HCT116 (cell line): ENCODE data around the gene AIFM1. TPM values are rescaled to one million over a fixed set of nuclear protein-coding genes. Genes with fewer than 3 reads are reported as not detected.

Experiments
- ATAC-seq: fragments of 200-7000 bp; cut with Tn5 transposase; 2 replicates; pipeline ENCODE4 v1.9.1; 2020; ENCODE audit warnings: mild to moderate bottlenecking, moderate library complexity
- BruUV-seq: library from RNA; stranded (reverse); fragments of 400-500 nt; replicated peaks from 2 replicates; lab custom pipeline; 2021; lab: Mats Ljungman, UMichigan
- CTCF ChIA-PET: fragments of 300-600 bp; sonication (Branson Sonifier 250); formaldehyde crosslinking; loops from one replicate; lab custom pipeline; 2021; ENCODE audit warnings: antibody characterized with exemption; lab: Charles Lee
- POLR2A ChIA-PET: fragments of 300-600, 350-600 bp; sonication (Branson Sonifier 250); formaldehyde crosslinking; loops from one replicate; lab custom pipeline; 2021; ENCODE audit warnings: antibody characterized with exemption; lab: Charles Lee
- RAD21 ChIA-PET, 2 experiments: fragments of 300-600 bp; sonication (Branson Sonifier 250); formaldehyde crosslinking; loops; one replicate each; lab custom pipeline; 2023; ENCODE audit warnings: low total read pairs in 2 of 2; ENCODE audit not compliant: uncharacterized antibody in 2 of 2, unreplicated experiment in 2 of 2, low non-redundant PET in 1 of 2; lab: Charles Lee
- DNase-seq: peaks from one replicate; pipeline ENCODE4 v3.0.0-alpha.2; 2010; ENCODE audit warnings: low read depth, low spot score
- H2AFZ ChIP-seq: fragments of 200-600 bp; shearing (Covaris generic), sonication (generic); 2 replicates; pipeline ENCODE4 v1.6.1; 2017; ENCODE audit warnings: low read depth, mixed run types, mixed read lengths, antibody characterized with exemption, low read length; ENCODE audit not compliant: poor library complexity, severe bottlenecking
- H3K27ac ChIP-seq: 2 replicates; pipeline ENCODE4 v1.5.1; 2012; ENCODE audit warnings: low read depth, low read length
- H3K27me3 ChIP-seq: fragments of 200-600 bp; sonication (generic); 2 replicates; pipeline ENCODE4 v1.6.1; 2016; ENCODE audit warnings: mixed run types, low read length, mixed read lengths; ENCODE audit not compliant: insufficient read depth
- H3K36me3 ChIP-seq, 2 experiments: fragments of 200-500 bp in 1 of 2; fragments of 200-600 bp in 1 of 2; sonication (Bioruptor generic) in 1 of 2; sonication (generic) in 1 of 2; 2 replicates each; pipeline versions ENCODE4 v1.5.1 to v1.6.1; 2014 to 2016; ENCODE audit warnings: low read length in 2 of 2, inconsistent platforms in 1 of 2, mixed read lengths in 1 of 2, mixed run types in 1 of 2; ENCODE audit not compliant: insufficient read depth in 2 of 2, control insufficient read depth in 1 of 2
- H3K4me1 ChIP-seq, 2 experiments: fragments of 200-600 bp in 1 of 2; sonication (generic) in 1 of 2; 2 replicates each; pipeline versions ENCODE4 v1.5.1 to v1.6.1; 2012 to 2017; ENCODE audit warnings: low read length in 2 of 2, inconsistent platforms in 1 of 2, mild to moderate bottlenecking in 1 of 2, mixed read lengths in 1 of 2, mixed run types in 1 of 2, moderate library complexity in 1 of 2; ENCODE audit not compliant: insufficient read depth in 2 of 2, control insufficient read depth in 1 of 2
- H3K4me2 ChIP-seq: fragments of 200-600 bp; sonication (generic); 2 replicates; pipeline ENCODE4 v1.6.1; 2017; ENCODE audit warnings: mixed run types, low read length, mixed read lengths
- H3K4me3 ChIP-seq, 2 experiments: fragments of 200-600 bp in 1 of 2; sonication (generic) in 1 of 2; replicated peaks in 1 of 2; 2 replicates each; pipeline ENCODE4 v1.5.1; 2011 to 2016; ENCODE audit warnings: low read length in 2 of 2, control low read depth in 1 of 2, low read depth in 1 of 2, mild to moderate bottlenecking in 1 of 2, mixed read lengths in 1 of 2, mixed run types in 1 of 2
- H3K79me2 ChIP-seq: fragments of 200-600 bp; sonication (generic); 2 replicates; pipeline ENCODE4 v1.6.1; 2017; ENCODE audit warnings: mild to moderate bottlenecking, mixed run types, low read length, moderate library complexity, mixed read lengths; ENCODE audit not compliant: insufficient read depth
- H3K9ac ChIP-seq: fragments of 200-600 bp; sonication (generic); 2 replicates; pipeline ENCODE4 v1.6.1; 2016; ENCODE audit warnings: low read length, mixed read lengths
- H3K9me2 ChIP-seq: fragments of 200-600 bp; sonication (generic), shearing (Covaris generic); 2 replicates; pipeline ENCODE4 v1.6.1; 2017; ENCODE audit warnings: mixed run types, mild to moderate bottlenecking, moderate library complexity; ENCODE audit not compliant: insufficient read depth
- H3K9me3 ChIP-seq, 2 experiments: fragments of 200-500 bp in 1 of 2; fragments of 200-600 bp in 1 of 2; sonication (Bioruptor generic) in 1 of 2; sonication (generic) in 1 of 2; 2 replicates each; pipeline ENCODE4 v1.6.1; 2014 to 2017; ENCODE audit warnings: low read length in 2 of 2, mixed read lengths in 2 of 2, inconsistent platforms in 1 of 2, low read depth in 1 of 2, mild to moderate bottlenecking in 1 of 2, mixed run types in 1 of 2, moderate library complexity in 1 of 2; ENCODE audit not compliant: control insufficient read depth in 1 of 2, insufficient read depth in 1 of 2
- H4K20me1 ChIP-seq: fragments of 200-600 bp; sonication (generic), shearing (Covaris generic); 2 replicates; pipeline ENCODE4 v1.6.1; 2017; ENCODE audit warnings: mixed run types, mild to moderate bottlenecking, moderate library complexity; ENCODE audit not compliant: insufficient read depth
- CBX3 ChIP-seq: IDR thresholded peaks from 2 replicates; pipeline ENCODE4 v1.6.1; 2012; ENCODE audit warnings: low read depth
- CEBPB ChIP-seq: IDR thresholded peaks from 2 replicates; pipeline ENCODE4 v1.6.1; 2012; ENCODE audit warnings: low read depth
- CTCF ChIP-seq, 3 experiments: fragments of 200-600 bp in 1 of 3; sonication (generic) in 1 of 3; IDR thresholded peaks in 2 of 3; conservative IDR thresholded peaks in 1 of 3; 2 replicates each; pipeline ENCODE4 v1.5.1; 2012 to 2017; ENCODE audit warnings: low read depth in 2 of 3, low read length in 2 of 3, antibody characterized with exemption in 1 of 3, borderline replicate concordance in 1 of 3, control low read depth in 1 of 3, mild to moderate bottlenecking in 1 of 3, mixed read lengths in 1 of 3, mixed run types in 1 of 3, moderate library complexity in 1 of 3; ENCODE audit not compliant: insufficient read depth in 1 of 3
- EGR1 ChIP-seq: IDR thresholded peaks from 2 replicates; pipeline ENCODE4 v1.6.1; 2012; ENCODE audit warnings: low read depth
- ELF1 ChIP-seq: IDR thresholded peaks from 2 replicates; pipeline ENCODE4 v1.6.1; 2012; ENCODE audit warnings: low read depth, borderline replicate concordance
- EZH2 ChIP-seq: fragments of 200-600 bp; sonication (generic); IDR thresholded peaks from 2 replicates; pipeline ENCODE4 v1.6.1; 2017; ENCODE audit warnings: antibody characterized with exemption, mixed run types
- FOSL1 ChIP-seq: IDR thresholded peaks from 2 replicates; pipeline ENCODE4 v1.6.1; 2012; ENCODE audit warnings: low read depth
- MAX ChIP-seq: IDR thresholded peaks from 2 replicates; pipeline ENCODE4 v1.6.1; 2012
- RAD21 ChIP-seq: IDR thresholded peaks from 2 replicates; pipeline ENCODE4 v1.6.1; 2012; ENCODE audit warnings: low read depth, mild to moderate bottlenecking
- SIN3A ChIP-seq: IDR thresholded peaks from 2 replicates; pipeline ENCODE4 v1.6.1; 2012; ENCODE audit warnings: low read depth
- SRF ChIP-seq: IDR thresholded peaks from 2 replicates; pipeline ENCODE4 v1.6.1; 2012; ENCODE audit warnings: low read depth
- TCF7L2 ChIP-seq: IDR thresholded peaks from 2 replicates; pipeline ENCODE4 v1.7.0; 2011; ENCODE audit warnings: borderline replicate concordance, inconsistent platforms; ENCODE audit not compliant: insufficient read depth, insufficient read length; ENCODE audit errors: extremely low read depth
- ZNF274 ChIP-seq: fragments of 200-500 bp; sonication (Bioruptor generic); IDR thresholded peaks from 2 replicates; pipeline ENCODE4 v1.6.1; 2014; ENCODE audit warnings: mild to moderate bottlenecking, low read depth, low read length, inconsistent platforms
- intact Hi-C: fragments of 100-400 bp; cut with micrococcal nuclease; formaldehyde crosslinking; loops from 2 replicates; pipeline ENCODE4 v1.10.0; 2022
- total RNA-seq: library from RNA; stranded (reverse); gene quantifications from one replicate; pipeline ENCODE4 v1.2.1, GENCODE V29; 2021; ENCODE audit not compliant: unreplicated experiment

Gene AIFM1
- total RNA-seq, 1 experiment from 2014 or later: 50.0 TPM

- ATAC-seq (no peak), DNase-seq (no peak)
- ChIA-PET POLR2A (no interaction called here), RAD21 (no interaction called here), CTCF (no interaction called here)
- Histone ChIP-seq H2AFZ (no peak overlapping the region), H4K20me1 (0 out of 2 replicates have a peak, but pooled peaks cover 1% of the 10 kb centered on the region), H3K79me2 (peaks cover 79% of the 10 kb centered on the region), H3K4me3 (no peak overlapping the region), H3K9ac (no peak overlapping the region), H3K9me3 (no peaks in the 10 kb centered on the region), H3K27ac (no peak overlapping the region), H3K4me1 (peaks cover 0 to 15% of the 10 kb centered on the region in 2 experiments; a peak in 3 of 4 replicates), H3K4me2 (no peak overlapping the region), H3K36me3 (no peaks in the 10 kb centered on the region), H3K9me2 (no peaks in the 10 kb centered on the region), H3K27me3 (no peaks in the 10 kb centered on the region)
- TF ChIP-seq CEBPB (no peak), CTCF (IDR thresholded peaks at IDR 0.05 in 2 of 3, conservative IDR thresholded peaks at IDR 0.05 in 1 of 3; ENCODE audit: borderline replicate concordance in 1 of 3, insufficient read depth in 1 of 3, low read depth in 2 of 3, low read length in 2 of 3) (no peak), FOSL1 (no peak), EZH2 (no peak), ELF1 (no peak), SIN3A (no peak), EGR1 (no peak), TCF7L2 (no peak), MAX (no peak), ZNF274 (no peak), CBX3 (no peak), RAD21 (no peak), SRF (no peak)
- intact Hi-C loops: no loop called here
- no TSS peak for BruUV-seq
These were observed 59.6 kb downstream of the AIFM1 start for GRCh38 chrX:130106071-130106470.
